Mesenteric fat pad (tissue), 1 donor: ENCODE data around the gene ADAM12. TPM values are rescaled to one million over a fixed set of nuclear protein-coding genes. Genes with fewer than 3 reads are reported as not detected.

Source experiments
- DNase-seq: peaks from one replicate; pipeline ENCODE4 v3.0.0-alpha.2; 2020; ENCODE audit warnings: low spot score
- total RNA-seq: library from RNA; stranded (reverse); fragmentation: NEBNext Ultra II Directional; extraction: Animal tissue kit (Norgen Biotek cat#: 25700); gene quantifications from one replicate; pipeline ENCODE4 v1.2.1, GENCODE V29; 2021
- donor health status: DM: yes; HTN: yes; CAD: no.

The ADAM12 gene
- total RNA-seq, 1 donor from 2014 or later = 77.9 TPM

DNA sequence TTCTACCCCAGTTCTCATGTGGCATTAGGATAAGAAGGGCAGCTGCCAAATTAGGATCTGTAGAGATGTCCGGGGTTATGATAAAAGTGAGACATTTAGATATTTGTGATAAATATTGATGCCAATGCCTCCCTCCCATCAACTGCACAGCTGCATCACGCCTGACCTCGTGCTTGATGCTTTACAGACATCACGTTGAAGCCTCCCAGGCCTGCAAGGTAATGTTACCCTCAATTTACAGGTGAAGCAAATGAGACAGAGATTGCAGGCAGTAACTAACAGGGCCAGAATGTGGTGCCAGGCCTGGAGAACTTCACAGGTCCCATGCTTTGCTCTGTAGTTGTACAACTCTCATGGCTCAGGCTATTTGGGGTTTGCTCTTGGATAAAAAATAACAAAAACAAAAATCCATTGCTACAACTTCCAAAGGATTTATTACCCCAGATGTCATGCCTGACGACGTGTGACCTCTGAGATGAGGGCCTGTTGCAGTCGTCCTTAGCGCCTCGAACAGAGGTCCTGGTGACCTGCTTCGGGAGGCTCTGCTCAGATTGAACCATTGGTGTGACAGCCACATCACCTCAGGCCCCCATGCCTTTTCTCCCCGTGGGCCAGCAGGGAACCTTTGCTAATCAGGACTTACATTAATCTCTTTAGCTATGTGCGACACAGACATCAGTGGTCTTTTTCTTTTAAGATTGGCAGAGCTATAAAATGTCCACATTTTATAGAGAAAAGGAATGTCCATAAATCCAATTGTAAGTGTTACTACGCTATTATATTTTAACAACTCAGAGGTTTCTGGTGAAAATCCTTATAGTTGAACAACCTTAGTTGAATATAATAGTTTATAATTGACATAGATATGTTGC is 169.3 kb downstream of the ADAM12 start:
- no peak for DNase-seq

DNA sequence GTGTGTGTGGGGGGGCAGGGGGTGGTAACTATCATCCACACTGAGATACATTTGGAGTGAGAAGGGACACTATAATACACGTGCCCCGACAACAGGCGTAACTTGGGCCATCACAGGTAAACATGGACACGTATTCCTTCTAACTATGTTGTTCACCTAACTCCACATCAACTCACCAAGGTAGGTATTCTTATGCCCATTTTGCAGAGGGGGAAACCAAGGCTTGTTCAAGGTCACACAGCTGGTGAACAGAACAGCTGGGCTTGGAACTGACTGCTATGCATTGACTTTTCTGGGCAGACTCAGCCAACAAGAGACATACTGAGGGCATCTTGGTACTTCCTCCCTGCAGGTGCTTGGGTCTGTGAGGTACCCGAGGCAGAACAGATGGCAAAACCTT is 170.1 kb downstream of the ADAM12 start:
- no peak for DNase-seq

DNA sequence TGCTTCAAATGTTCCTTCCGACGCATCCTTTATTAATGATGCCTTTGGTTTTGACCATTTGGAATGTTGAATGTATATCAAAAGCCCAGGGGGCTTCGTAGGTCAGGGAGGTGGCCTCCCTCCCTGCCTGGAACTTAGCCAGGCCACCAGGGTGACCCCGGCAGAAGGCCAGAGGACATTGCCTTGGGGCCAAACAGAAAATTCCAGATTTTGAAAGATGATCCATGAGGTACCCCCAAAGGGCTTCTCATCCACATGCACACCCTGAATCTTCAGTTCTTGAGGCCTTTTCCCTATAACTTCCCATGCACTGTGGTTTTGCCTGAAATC is 171.7 kb downstream of the ADAM12 start:
- DNase-seq = no peak

DNA sequence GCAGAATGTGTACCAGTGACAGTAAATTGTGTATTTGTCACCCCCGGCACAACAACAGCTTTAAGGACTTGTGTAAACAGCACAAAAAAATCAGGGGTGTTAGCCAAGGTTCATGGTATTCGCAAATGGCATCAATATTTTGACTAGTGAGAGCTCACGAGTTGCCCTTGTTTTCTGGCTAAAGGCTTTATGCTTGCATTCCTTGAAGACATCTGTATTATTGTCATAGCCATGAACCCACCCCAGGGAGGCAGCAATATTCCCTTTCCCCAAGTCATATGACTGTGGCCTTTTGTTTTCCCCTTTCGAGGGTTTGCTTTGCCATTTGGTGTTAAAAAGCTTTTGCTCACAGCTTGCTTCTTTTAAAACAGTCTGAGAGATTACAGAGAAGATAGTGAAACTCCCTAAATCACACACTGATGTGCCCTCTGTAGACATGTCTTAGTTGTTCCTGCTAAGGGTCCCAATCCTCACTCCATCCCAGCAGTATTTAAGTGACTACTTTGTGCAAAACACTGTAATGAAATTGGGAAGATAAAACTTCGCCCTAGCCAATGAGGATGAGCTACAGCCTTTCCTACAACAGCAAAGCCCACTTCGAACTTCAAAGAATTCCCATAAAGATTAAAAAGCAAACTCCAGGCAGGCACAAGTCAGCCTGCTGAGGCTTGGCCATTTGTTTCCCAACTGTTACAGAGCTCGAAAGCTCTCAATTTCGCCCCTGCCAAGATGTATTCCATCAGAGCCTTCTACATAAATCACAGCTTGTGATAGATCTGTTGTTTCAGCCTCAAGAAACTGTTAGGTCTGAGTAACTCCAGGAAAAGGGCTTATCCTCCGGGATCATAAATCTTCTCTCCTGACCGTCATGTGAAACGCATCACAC is 172.3 kb downstream of the ADAM12 start:
- DNase-seq = no peak

DNA sequence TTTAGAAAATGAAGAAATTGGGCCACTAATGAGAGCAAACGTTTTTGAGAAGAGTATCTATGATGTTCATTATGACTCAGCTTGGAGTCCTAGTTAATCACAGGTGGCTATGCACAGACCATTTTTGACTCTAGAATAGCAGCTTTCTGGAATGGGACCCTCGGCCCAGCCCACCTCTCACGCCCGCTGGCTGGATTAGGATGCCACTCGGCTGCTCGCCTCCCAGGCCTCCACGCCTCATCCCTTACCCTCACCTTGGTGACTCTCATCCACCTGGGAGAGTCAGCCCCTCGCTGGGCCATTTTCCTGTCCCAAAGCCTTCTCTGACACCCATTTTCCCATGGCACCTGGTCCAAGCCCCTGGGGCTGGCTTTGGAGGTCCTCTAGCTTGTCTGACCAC is 173.6 kb downstream of the ADAM12 start:
- DNase-seq = no peak

DNA sequence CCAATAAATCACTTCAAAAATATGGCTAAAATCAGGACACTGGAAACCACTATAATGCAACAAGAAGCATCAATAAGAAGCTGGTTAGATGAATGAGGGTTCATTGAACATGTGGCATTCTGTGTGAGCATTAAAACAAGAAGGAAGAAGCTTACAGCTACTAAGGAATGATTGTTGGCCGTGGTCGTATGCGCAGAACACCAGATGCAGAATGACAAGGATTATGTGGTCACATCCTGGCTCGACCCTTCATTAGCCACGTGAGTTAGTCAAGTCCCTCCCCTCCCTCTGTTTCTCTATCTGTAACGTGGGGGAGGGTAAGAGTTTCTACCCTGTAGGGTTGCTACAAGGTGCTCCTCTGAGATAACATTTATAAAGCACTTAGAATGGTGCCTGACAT is 174.3 kb downstream of the ADAM12 start:
- DNase-seq = no peak

DNA sequence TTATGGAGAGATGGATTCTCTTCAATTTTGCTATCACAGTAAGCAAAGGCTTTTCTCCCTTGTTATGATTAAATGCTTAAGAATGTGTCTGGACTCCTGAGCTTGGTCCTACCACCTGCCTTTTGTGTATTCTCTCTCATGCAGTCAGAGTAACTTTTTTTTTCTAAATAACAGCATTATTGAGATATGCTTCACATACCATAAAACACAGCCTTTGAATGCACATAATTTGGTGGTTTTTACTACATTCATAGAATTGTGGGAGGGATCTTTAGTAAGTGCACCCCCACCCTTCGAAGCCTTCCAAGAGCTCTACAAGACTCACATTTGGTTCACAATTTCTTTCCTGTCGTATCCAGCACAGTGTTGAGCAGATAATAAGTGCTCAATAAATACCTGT is 175.5 kb downstream of the ADAM12 start:
- DNase-seq = no peak

DNA sequence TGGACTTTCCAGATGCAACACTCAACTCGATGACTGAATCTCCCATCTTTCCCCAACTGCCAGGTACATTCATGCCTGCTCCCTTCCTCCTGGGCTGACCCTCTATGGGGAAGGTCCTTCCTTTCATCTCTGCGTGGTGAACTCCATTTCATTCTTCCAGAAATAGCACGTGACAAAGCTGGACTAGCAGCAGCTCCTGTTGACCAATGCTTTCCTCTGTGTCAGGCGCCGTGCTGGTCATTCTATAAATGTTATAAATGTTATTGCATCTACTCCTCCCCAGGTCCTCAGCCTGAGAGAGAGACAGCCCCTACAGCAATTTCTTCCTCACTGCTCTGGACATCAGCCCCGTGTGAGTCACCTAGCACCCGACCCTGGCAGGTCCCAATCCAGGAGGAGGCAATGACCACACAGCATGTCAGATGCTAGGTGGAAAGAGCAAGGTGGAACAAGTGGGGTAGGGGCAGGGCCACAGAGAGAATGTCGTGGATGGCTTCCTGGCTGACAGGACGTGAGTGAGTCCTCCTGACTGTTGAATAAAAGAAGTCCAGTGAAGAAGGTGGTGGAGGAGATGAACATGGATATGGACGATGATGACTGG is 178.1 kb downstream of the ADAM12 start:
- no peak for DNase-seq

DNA sequence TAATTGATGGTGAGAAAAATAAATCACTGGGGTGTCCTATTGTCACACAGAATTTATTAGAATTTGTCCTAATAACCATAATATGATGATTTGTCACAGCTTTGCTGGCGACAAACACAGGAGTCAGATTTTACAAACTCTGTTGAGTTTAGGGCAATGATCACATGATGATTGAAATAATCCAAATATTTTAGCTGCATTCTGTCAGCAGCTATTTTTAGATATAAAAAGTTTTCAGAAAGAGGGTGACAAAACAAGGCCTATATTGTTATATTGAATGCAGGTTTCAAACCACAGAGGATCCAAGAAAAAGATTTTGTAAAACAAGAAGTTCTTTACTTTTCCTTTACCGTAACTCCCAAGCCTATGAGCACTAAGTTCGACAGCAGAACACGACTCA is 178.8 kb downstream of the ADAM12 start:
- DNase-seq = no peak

DNA sequence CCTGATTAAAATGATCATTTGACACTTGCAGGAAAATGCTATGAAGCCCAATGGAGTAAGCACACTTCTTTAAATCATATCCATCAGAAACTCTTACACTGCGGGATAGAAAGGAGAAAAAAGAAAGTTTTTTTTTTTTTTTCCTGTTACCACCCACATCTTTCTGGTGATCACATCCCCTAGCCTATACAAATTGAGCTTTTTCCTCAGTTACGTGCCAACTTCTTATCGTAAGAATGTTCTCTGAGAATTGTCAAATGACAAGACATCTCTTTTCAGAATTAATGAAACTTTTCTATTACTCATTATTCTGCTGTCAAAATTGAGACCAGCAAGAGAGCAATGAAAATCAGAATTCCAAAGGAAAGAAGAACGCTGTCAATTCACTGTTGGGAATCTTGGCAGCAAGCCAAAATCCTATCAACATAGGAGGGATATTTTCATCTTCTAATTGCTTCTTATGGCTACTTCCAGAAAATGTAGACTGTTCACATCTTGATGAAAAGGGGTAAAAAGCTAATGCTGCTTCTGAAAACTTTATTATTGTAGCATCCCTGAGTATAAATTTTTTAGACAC is 179.5 kb downstream of the ADAM12 start:
- no peak for DNase-seq

DNA sequence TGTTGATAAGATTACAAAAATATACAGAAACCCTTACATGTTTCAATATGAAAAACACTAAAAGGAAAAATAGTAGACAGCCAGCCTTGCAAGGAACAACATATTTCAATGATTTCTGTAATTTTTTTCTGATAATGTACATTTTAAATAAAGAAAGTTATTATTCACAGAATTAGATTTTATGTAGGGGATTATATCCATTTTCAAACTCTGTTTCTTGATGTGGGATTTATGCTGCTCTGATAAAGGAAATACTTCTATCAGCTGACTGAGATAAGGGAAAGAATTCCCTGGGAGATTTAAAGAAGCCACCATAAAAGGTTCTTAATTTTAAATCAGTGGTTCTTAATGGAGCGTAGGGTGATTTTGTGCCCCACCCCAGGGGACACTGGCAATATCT is 180.4 kb downstream of the ADAM12 start:
- no peak for DNase-seq

DNA sequence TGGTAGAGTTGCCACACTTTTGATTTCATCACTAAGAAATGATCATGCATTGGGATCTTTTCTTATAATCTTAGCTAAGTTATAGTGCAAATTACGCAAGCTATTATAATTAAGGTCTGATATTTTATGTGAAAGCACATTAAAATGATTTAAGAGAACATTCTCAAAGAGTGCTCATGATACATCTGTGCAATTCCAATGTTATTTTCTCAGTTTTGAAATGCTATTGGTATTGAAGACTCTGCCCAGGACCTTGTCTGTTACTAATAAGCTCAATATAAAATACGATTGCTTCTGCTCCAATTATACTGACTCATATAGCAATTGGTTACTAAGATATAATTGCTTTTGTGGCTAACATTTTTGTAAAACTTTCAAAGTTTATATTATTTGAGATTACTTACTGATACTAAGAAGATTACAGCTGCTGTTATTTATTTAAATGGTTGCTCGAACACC is 180.9 kb downstream of the ADAM12 start:
- DNase-seq = no peak

DNA sequence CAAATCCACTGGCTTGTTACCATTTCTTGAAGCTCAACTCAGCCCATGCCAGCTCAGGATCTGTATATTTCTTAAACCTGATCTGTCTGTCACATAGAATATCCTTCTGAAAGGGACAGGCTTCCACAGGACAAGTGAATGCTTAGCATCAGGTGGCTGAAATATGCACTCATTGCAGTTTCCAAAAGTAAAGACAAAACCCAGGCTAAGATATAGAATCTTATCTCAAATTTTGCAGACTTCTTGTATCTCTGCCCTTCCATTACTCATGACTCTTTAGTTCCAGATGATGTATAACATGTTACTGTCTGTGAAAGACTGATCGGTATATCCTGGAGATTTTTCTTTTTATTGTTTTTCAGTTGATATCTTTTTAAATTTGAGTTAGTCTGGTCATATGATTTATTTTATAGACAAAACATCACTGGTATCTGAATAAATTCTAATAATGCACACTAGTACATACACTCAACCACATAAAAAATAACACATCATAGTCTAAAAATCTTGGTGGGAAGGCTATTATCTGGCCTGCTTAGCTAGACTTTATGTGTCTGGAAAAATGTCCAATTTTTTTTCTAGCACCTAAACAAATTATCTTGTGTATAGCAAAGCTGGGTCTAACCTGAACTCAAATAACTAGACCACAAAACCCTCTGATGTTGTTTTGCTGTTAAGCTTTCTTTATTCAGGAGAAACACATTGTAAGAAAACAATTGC is 182.6 kb downstream of the ADAM12 start:
- no peak for DNase-seq

DNA sequence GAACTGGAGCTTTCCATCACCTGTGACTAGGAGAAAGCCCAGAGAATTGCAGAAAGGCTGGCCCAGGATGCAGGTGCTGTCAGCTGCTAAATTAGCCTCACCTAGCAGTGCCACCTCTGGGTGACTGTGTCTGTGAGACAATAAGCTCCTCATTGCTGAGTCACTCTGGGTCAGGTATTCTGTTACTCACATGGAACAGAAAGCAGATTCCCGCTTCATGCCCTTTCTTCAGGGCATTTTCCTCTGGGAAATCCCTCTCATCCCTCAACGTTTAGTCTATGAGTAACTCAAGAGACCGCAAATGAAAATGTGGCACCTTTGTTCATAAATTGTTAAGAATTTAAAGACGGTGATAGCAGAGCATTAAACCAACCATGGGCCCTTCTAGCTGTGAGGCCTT is 184.0 kb downstream of the ADAM12 start:
- no peak for DNase-seq

DNA sequence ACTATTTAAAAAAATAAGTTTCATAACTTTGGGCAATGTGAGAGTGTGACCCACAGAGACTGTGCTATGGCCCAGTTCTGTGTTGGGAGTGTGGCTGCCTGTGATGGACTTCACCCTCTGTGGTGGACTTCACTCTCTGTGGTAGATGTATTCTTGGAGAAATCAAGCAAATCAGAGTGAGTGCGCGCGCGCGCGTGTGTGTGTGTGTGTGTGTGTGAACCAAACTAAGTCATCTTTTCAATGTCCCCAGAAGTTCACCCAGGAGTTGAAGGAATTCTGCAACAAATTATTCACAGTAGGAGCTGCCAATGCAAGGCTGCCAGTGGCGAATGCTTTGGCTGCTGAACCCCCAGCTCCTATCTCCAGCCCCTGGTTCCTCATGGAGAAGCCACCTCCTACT is 184.5 kb downstream of the ADAM12 start:
- DNase-seq = no peak

DNA sequence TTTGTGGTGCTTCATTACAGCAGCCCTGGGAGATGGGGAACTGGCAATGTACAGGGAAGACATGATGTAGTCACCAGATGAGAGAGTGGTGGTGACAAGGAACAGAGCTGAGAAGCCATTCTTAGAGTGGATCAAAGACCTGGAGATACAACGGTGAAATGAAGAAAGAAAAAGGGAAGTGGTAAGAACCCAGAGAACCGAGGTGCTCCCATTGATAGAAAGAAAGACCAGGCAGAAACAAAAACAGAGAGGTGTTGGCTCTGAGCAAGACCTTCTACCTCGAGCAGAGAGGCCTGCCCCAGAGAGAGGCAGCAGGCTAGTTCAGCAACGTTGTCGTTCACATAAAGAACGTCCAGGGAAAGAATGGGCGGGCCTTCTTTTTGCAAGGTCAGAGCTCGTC is 186.7 kb downstream of the ADAM12 start:
- DNase-seq = no peak

DNA sequence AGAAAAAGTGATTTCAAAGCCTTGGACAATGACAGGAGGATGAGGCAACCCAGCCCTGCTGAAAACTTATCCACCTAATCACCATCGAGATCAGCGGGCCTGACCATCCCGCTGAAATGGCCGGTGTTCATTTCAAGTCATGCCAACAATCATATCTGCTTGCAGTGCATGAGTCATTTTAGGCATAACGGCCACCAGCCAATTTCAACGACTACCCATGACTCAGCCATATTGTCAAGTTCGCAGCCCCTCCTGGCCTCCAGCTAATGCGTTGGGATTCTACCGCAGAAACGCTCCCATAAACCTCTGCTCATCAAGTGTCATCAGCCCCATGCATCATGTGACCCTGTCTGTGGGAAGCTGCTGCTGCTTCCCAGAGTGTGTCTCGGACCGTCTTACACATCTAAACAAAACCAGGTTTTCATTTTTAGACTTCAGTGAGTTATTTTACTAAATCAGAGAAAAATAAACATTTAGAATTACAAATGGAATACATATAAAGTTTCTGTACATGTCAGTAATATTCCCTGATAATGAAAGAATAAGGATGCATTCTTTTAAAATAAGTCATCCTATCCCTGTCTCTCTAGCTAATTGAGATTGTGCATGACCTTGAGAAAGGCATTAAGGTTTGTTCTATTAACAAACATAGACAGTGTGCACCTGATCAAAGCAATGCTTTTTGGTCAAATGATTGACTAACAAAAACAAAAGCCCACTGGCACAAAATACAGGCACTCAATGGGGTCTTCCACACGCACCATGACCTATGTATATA is 188.9 kb downstream of the ADAM12 start:
- DNase-seq = no peak

DNA sequence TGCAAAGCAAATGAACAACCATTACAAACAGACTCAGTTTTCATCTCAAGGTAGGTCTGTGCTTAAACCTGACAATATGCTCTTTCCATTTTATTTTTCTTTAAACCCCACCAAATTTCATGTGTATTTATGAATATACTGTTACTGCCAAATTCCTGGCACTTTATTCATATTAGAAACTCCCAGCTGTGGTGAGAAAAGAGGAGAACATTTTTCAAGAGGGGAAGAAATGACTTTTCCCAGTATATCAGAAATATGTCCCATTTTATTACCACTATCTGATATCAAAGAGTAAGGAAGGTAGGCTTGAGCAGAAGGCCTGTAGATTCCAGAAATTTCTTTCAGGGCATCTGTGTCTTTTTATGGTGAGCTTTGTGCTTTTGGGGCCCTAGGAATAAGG is 189.6 kb downstream of the ADAM12 start:
- no peak for DNase-seq

DNA sequence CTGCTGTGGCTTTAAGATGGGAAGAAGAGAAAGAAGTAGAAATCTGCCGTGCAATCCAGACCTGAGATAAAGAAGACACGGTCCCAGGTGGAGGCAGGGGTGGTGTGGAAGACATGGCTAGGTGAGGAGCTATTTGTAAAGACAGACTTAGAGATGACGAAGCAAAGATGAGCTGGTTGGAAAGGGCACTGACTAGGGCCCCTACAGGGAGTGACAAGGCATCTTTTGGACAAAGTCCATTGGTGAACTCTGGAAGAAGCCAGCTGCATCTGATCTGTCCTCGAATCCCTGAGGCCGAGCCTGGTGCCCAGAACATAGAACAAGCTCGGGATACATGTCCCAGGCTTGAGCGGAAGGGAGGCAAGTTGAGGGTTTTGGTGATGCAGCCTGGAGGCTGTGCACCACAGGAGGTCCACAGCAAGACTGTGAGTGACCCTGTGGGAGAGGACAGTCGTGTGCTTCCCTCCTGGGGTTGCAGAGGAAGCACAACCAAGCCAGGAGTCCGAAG is 191.2 kb downstream of the ADAM12 start:
- no peak for DNase-seq

DNA sequence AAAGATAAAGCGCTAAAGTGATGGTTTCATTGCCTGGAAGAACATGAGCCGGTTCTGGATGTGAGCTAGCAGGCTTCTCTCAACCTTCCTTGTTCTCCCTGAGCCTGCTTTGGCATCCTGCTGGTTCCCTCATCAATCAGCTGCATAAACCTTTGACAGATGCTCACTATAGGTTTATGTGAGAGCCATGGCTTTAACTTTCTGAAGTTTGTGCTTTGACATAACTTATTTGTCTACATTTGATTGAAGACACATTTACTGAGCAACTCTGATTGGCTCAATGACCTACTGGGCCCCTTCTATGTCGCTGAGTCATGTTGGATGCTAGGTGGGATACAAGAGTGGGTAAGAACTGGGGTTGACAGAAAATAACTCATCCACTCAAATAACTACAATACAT is 192.0 kb downstream of the ADAM12 start:
- DNase-seq = no peak
